Putamen (tissue), 1 donor: ENCODE measurements around the gene ZNF74.
"Not testable (repeated sequence)": the region's sequence is repeated elsewhere in the genome, so short reads cannot be mapped to it uniquely, and the experiment has no call there.

Source experiments
- DNase-seq: peaks from one replicate; pipeline ENCODE4 v3.0.0-alpha.2; 2016; ENCODE audit warnings: low spot score

ZNF74 gene

DNA sequence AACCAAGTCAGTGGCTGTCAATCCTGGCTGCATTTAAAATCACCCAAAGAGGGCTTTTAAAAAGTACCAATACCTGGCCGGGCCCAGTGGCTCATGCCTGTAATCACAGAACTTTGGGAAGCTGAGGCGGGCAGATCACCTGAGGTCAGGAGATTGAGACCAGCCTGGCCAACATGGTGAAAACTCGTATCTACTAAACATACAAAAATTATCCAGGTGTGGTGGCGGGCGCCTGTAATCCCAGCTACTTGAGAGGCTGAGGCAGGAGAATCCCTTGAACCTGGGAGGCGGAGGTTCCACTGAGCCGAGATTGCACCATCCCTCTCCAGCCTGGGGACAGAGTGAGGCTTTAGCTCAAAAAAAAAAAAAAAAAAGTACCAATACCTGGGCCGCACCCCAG, 17.7 kb upstream of the ZNF74 start:
- DNase-seq, result not testable (repeated sequence)

DNA sequence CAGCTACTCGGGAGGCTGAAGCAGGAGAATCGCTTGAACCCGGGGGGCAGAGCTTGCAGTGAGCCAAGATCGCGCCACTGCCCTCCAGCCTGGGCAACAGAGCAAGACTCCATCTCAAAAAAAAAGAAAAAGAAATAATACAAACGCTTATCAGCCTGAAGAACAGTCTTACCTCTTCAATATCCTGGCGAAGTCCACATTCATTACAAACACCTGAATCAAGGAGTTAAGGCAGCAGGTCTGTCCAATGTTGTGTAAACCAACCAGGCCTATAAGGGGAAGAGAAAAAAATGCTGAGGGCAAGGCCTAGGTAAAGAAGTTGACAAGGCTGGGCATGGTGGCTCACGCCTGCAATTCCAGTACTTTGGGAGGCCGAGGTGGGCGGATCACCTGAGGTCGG, 17.0 kb upstream of the ZNF74 start:
- DNase-seq, result not testable (repeated sequence)

DNA sequence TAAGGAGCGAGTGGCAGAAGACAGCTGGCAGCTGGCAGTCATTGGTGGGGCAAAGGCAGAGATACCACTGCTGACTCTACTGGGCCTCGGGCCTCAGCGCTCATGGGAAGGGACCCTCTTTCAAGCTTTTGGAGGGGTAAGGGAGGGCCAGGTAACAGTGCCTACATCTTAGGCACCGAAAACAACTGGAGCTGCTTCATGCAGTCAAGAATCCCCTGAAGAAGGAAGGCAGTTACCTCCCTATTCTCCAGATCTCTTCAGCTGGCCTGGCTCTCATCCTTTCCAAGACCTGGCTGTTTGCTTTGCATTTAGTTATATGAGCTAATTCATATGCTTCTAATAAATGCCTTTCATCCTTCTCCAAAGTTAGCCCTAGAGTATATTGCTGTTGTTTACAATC, 15.8 kb upstream of the ZNF74 start:
- no peak for DNase-seq

DNA sequence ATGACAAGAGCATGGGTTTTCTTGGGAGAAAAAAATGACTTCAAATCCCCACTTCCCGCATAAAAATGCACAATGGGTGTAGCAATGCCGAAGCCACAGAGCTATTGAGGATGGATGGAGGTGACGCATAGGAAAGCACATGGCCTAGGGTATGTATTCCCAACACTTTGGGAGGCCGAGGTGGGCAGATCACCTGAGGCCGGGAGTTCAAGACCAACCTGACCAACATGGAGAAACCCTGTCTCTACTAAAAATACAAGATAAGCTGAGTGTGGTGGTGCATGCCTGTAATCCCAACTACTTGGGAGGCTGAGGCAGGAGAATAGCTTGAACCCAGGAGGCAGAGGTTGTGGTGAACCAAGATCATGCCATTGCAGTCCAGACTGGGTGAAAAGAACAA, 15.3 kb upstream of the ZNF74 start:
- DNase-seq, result not testable (repeated sequence)

DNA sequence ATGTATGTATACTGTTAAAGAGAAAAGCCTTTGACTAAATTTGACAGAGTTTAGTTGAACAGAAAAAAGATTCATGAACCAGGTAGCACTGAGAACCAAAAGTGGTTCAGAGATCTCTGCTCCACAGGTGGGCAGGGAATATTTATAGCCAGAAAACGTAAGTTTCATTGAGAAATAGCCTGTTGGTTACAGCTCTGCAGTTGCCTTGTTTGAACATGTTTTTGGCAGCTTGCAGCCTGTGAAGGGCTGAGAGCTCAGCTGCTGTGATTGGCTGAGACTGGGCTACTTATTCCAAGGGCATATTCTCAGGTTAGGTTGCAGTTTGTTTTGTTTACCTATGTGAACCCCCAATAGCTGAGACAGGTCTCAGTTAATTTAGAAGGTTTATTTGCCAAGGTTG, 13.5 kb upstream of the ZNF74 start:
- DNase-seq, result no peak

DNA sequence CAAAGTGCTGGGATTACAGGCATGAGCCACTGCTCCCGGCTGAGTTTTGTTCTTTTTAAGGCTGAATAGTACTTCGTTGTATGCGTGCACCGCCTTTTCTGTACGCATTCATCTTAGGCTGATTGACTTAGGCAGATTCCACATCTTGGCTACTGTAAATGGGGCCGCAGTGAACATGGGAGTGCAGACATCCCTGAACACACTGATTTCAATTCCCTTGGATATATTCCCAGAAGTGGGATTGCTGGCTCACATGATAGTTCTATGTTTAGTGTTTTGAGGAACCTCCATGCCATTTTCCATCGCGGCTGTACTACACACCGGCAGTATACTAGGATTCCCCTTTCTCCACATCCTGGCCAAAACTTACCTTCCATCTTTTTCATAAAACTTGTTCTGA, 10.4 kb upstream of the ZNF74 start:
- no peak for DNase-seq

DNA sequence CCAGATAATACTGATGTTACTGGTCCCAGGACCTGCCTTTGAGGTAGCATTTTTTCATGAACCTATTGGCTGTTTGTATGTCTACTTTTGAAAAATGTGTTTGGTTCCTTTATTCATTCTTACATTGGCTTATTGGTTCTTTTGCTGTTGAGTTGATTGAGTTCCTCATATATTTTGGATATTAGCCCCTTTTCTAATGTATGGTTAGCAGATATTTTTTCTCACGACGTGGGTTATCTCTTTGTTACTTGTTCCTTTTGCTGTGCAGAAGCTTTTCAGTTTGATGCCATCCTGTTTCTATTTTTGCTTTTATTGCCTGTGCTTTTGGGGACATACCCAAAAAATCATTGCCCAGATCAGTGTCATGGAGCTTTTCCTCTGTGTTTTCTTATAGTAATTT, 9.8 kb upstream of the ZNF74 start:
- DNase-seq, result no peak

DNA sequence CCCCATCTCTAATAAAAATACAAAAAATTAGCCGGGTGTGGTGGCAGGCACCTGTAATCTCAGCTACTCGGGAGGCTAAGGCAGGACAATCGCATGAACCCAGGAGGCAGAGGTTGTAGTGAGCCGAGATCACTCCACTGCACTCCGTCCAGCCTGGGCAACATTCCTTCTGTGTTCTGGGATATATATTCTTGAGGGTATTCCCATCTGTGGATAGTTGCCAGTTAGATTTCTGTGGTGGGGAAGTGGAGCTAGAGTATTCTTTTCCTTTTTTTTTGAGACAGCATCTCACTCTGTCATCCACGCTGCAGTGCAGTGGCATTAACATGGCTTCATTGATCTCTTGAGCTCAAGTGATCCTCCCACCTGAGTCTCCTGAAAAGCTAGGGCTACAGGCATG, 9.1 kb upstream of the ZNF74 start:
- no peak for DNase-seq

DNA sequence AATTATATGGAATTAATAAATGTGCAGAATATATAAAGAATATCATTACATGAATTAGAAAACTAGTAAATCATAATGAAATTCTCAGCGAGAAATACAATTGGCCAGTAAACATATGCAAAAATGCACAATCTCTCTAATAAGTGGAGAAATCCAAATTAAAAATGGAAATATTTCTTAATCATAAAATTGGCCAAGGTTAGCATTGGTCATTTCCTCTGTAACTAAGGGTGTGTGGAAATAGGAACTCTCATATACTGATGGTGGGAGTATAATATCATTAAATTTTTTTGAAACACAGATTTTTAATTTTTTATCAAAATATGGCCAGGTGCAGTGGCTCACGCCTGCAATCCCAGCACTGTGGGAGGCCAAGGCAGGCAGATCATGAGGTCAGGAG, 7.6 kb upstream of the ZNF74 start:
- DNase-seq, result no peak

DNA sequence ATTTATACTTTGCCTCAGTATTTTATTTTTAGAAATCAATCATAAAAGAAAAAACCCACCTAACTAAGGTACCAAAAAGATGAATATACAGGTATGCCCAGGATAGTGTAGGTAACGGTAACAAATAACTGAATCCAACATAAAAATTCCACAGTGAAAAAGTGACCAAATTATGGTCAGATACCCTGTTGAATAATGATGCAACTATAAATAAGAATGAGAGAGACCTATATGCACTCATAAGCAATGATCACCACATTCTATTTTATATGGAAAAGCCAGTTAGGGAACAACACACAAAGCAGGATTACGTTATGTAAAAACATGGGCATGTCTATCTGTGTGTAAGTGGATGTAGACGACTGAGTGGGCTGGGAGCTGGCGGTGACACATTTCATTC, 7.0 kb upstream of the ZNF74 start:
- no peak for DNase-seq

DNA sequence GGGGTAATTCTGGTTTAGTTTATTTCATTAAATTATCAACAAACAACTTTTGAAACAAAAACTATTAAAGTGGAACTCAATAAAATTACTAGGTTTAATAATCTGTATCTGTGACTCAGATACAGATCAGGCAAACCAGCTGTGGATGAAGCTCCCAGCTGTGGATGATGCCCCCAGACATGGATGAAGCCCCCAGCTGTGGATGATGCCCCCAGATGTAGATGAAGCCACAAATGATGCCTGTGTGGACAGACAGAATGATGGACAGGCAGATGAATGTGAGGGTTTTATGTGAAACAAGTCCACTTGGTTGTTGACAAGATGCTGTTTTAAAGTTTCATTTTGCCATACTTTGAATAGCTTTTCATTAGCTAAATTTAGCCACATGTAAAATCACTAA, 5.8 kb upstream of the ZNF74 start:
- no peak for DNase-seq

DNA sequence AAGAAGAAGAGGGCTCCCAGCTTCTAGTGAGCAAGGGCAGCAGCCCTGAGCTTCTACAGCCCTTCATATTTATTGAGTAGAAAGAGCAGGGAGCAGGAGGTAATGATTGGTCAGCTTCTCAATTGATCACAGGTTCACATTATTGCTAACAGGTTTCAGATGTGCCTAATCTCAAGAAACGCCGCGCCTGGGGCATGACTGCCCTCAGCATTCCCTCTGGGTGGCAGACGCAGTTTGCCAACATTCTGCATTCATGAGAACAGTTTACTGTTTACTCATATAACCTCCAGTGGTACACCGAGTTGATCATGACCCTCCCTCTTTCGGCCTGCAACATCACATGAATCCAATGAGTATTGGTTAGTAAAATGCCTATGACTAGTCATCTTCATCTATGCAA, 4.7 kb upstream of the ZNF74 start:
- DNase-seq, result no peak

DNA sequence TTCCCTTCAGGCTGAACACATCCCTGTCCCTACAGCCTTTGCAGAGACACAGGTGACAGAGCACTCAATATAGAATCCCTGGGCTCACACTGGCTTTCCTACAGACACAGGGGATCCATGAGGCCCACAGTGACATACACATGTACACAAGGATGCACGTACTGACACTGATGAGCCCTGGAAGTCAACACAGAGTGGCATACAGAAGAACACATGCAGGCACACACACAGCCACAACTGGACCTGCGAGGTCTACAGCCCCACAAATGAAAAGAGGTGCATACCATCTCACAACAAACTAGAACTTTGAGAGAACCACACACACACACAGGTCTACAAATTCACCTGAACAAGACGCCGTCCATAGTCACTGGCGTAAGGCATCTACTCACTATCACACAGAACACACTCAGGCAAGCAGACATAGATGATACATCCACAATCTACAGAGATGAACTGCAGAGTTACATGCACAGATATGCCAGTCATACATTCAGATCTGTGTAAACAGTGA, 3.5 kb upstream of the ZNF74 start:
- no peak for DNase-seq

DNA sequence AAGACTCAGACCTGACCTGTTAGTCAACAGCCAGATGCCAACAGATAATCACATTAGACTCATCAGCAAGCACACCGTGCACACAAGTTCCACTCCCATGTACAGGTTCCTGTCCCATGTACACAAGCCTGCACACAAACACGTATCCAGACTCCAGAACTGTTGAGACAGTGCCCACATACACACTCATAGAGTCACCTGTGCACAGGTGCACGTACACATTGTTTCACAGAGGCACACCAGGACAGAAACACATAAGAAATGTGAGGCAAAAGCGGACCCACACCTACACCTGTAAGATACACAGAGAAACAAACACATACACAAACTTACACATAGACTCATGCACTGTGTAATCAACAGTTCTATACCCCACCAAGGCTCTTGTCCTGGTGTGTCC, 2.7 kb upstream of the ZNF74 start:
- DNase-seq, result no peak

DNA sequence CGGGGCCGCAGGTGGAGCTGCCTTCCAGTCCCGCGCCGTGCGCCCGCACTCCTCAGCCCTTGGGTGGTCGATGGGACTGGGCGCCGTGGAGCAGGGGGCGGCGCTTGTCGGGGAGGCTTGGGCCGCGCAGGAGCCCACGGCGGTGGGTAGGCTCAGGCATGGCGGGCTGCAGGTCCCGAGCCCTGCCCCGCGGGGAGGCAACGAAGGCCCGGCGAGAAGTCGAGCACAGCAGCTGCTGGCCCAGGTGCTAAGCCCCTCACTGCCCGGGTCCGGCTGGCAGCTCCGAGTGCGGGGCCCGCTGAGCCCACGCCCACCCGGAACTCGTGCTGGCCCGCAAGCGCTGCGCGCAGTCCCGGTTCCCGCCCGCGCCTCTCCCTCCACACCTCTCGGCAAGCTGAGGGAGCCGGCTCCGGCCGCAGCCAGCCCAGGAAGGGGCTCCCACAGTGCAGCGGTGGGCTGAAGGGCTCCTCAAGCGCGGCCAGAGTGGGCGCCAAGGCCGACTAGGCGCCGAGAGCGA, 1.5 kb upstream of the ZNF74 start:
- not testable (repeated sequence) for DNase-seq

DNA sequence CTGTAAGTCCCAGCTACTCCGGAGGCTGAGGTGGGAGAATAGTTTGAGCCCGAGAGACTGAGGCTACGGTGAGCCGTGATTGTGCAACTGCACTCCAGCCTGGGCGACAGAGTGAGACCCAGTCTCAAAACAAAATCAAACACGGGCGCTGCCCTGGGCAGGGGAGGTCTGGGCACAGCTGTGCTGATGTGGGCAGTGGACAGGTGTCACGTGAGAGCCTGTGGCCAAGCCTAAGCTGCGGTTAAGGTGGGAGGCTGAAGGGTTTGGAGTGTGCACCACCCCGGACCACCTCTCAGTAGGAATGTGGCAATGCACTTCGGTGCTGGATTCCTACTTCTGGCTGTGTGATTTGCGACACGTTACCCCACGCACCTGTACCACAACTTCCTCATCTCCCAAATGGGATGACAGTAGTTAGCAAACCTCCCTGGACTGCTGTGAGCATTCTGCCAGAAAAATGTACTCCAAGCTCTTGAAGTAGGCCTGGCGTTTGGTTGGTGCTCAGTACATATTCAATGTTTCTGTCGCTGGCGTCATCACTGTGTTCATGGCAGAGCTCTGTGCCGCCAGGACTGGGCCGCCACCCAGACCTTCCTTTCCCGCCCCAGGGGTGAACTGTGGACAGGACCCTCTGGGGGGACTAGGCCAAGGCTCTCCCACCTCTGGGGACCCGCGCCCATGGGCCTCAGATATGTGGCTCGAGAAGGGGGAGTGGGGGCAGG, 807 bp upstream of the ZNF74 start:
- peak; percentile 14 for DNase-seq

DNA sequence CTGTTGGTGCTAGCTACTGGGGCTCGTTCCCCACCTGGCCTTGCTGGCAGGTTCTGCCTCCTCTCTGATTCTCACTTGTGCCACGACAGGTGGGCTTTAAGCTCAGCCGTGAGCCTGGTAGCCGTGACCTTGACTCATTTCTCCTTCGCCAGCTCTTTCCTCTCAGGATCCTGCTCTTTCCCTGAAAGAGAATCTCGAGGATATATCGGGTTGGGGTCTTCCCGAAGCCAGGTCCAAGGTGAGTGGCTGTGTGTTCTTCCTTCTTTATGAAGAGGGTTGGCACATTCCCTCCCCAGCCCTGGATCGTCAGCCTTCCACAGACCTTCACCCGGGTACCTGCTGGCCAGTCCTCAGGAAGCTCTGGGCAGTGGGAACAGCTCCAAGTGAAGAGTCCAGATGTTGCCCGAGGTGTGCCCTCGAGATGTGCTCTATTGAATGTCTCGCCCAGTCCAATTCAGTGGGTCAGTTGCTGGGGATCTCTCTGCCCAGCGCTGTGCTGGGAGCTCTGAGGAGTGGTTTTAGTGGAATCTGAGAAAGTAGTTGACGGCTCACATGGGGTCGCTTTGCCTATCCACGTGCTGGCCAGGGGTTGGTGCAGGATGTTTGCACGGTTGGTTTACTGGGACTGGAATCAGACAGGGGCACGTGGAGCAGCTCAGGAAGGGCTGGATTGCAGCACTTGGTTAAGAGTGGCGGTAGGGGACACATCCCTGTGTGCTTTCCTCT, 1.4 kb downstream of the ZNF74 start:
- no peak for DNase-seq

DNA sequence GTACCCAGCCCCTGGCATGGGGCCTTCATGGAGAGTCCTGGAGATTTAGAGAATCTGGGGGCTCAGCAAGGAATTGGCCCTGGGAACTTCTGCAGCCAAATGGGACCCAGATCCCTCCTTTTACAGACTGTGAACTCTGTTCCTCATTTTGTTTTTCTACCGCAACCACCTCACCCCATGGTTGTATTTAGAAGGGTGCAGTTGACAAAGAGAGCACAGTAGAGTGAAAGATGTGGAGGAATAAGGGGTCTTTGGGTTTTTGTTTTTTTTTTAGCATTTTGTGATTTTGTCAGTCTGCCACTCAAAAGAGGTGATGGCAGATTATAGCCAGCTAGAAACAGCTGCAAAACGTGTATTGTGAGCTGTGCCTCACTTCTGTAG, 1.9 kb downstream of the ZNF74 start:
- no peak for DNase-seq

DNA sequence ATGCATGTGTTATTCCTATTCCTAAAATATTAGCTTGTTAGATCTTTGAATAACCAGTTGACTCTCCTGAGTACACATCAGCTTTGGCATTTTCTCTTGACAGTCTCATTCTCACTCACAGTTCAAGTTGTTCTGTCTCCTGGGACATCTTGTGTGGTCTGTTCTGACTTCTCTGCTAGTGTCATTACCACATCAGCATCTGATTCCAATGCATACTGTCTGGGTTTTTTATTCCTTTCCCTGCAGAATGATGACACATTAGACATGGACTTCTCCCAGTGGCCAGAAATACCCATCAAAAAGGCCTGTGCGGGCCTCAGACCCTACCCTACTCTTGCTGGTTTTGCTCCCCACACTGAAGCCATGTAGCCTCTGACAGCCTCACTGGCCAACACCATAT, 2.7 kb downstream of the ZNF74 start:
- DNase-seq, result no peak

DNA sequence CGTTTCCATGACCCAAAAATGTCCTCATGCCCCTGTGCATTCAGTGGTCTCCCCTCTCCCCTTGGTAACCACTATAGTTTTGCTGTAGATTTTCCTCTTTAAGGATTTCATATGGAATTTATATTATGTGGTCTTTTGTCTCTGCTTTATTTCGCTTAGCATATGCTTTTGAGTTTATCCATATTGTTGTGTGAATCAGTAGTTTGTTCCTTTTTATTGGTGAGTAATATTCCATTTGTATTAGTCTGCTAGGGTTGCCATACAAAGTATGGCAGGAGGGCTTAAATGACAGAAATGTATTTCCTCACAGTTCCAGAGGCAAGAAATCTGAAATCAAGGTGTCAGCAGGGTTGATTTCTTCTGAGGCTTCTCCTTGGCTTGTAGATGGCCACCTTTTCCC, 3.5 kb downstream of the ZNF74 start:
- DNase-seq, result no peak

DNA sequence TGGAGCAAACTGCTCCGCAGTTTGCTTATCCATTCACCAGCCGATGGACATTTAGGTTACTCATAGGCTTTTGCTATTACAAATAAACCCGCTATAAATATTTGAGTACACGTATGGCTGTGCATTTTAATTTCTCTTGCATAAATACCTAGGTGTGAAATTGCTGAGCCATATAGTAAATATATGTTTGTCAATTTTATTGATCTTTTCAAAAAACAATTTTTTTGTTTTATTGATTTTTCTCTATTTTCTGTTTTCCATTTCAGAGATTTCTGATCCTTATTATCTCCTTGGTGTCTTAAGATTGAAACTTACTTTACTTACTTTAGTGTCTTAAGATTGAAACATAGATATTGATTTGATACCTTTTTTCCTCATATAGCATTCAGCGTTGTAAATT, 4.5 kb downstream of the ZNF74 start:
- no peak for DNase-seq

DNA sequence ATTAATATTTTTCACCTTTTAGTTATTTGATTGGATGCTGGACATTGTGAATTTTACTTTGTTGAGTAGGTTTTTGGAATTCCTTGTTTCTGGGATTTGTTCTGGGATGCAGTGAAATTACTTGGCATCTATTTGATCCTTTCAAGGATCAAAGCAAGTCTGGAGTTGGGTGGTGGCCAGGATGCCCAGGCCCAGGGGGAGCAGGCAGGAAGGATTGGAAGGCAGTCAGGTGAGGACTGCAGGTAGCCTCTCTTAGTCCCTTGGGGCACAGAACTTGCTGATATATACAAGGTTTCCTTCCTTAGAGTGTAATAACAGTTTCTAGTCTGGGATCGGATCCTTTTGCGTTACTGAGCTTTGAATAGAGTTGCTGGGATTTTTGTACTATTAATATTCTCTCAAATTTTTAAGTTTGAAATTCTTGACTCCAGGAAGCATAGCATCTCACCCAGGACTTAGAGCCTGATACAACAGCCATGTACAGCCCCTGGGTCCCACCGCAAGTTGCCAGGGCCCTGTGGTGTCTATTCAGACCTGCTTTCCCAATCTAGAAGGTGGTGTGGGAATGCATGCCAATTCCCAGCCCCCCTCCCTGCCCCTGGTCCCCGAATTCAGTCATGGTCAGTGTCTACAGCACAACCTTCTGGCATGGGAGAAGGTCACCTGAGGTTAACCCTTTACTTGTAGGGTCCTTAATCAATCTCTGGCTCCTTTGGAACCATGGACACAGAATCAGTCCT, 6.1 kb downstream of the ZNF74 start:
- DNase-seq, result no peak
